Activated T-helper 2 cell treated with anti-CD3 and anti-CD28 coated beads, Interferon-gamma antibody, Interleukin-2, Interleukin-4, amounts not matched to agents 10 μg/mL and 5 μg/mL and 100 μg/mL, durations not matched to agents 14 hours and 24 hours and 36 hours (primary cell): ENCODE measurements around the gene TEC. TPM values are rescaled to one million over a fixed set of nuclear protein-coding genes. Genes with fewer than 3 reads are reported as not detected.
A peak's percentile ranks its signal among the peaks of the same experiment; 100 is the strongest.

ENCODE experiments used
- DNase-seq: peaks from one replicate; pipeline ENCODE4 v3.0.0; 2021; ENCODE audit warnings: low spot score
- H3K27ac Mint-ChIP-seq: one replicate; pipeline ENCODE4 v1.8.0; 2021; ENCODE audit warnings: mixed read lengths
- H3K27me3 Mint-ChIP-seq: one replicate; pipeline ENCODE4 v1.8.0; 2021; ENCODE audit warnings: low read depth, mixed read lengths
- H3K36me3 Mint-ChIP-seq: one replicate; pipeline ENCODE4 v1.8.0; 2021; ENCODE audit warnings: low read depth, mixed read lengths
- H3K4me1 Mint-ChIP-seq: one replicate; pipeline ENCODE4 v1.8.0; 2021; ENCODE audit warnings: low read depth, mixed read lengths
- H3K4me3 Mint-ChIP-seq: one replicate; pipeline ENCODE4 v1.8.0; 2021; ENCODE audit warnings: low read depth, mild to moderate bottlenecking, moderate library complexity, mixed read lengths
- H3K9me3 Mint-ChIP-seq: one replicate; pipeline ENCODE4 v1.8.0; 2021; ENCODE audit warnings: mixed read lengths
- intact Hi-C: fragments of 100-400 bp; cut with micrococcal nuclease; formaldehyde crosslinking; loops from one replicate; pipeline ENCODE4 v1.15.1; 2023
- total RNA-seq: library from RNA; stranded (reverse); gene quantifications from 2 replicates; pipeline ENCODE4 v1.2.3, GENCODE V29; 2022

TEC gene
- total RNA-seq, 1 donor from 2014 or later = 2.2 TPM

GRCh38 chr4:48156423-48156822, 113.2 kb downstream of the TEC start:
- intact Hi-C loops = no loop called here

GRCh38 chr4:48153791-48154550, 115.7 kb downstream of the TEC start:
- peaks cover 35% of the 10 kb centered on the region for H3K9me3 Mint-ChIP-seq
- no peak overlapping the region for H3K27ac Mint-ChIP-seq
- peaks cover 2% of the 10 kb centered on the region for H3K27me3 Mint-ChIP-seq
- H3K36me3 Mint-ChIP-seq = peaks cover 21% of the 10 kb centered on the region
- intact Hi-C loops = no loop called here
- H3K4me1 Mint-ChIP-seq = peaks cover 2% of the 10 kb centered on the region
- H3K4me3 Mint-ChIP-seq = no peak overlapping the region
- no peak for DNase-seq

More at GRCh38 chr4:48156423-48156822, 113.2 kb downstream of the TEC start:
- no peak for DNase-seq
- Mint-ChIP-seq H3K36me3 (peaks cover 23% of the 10 kb centered on the region), H3K4me1 (peaks cover 3% of the 10 kb centered on the region), H3K27ac (no peak overlapping the region), H3K27me3 (peaks cover 8% of the 10 kb centered on the region), H3K9me3 (peaks cover 37% of the 10 kb centered on the region), H3K4me3 (no peak overlapping the region)

- no peak overlapping the region for H3K4me3 Mint-ChIP-seq
- intact Hi-C loops = no loop called here
- peaks cover 17% of the 10 kb centered on the region for H3K36me3 Mint-ChIP-seq
- H3K9me3 Mint-ChIP-seq = peaks cover 28% of the 10 kb centered on the region
- no peak overlapping the region for H3K27ac Mint-ChIP-seq
- DNase-seq = no peak
- H3K27me3 Mint-ChIP-seq = no peaks in the 10 kb centered on the region
- peaks cover 2% of the 10 kb centered on the region for H3K4me1 Mint-ChIP-seq
These were observed 117.4 kb downstream of the TEC start for GRCh38 chr4:48152259-48152658.

- no peak overlapping the region for H3K27ac Mint-ChIP-seq
- no peak overlapping the region for H3K4me3 Mint-ChIP-seq
- H3K36me3 Mint-ChIP-seq = peaks cover 8% of the 10 kb centered on the region
- intact Hi-C loops = no loop called here
- peaks cover 2% of the 10 kb centered on the region for H3K27me3 Mint-ChIP-seq
- no peak for DNase-seq
- H3K9me3 Mint-ChIP-seq = peaks cover 10% of the 10 kb centered on the region
- H3K4me1 Mint-ChIP-seq = peaks cover 2% of the 10 kb centered on the region
These were observed 119.7 kb downstream of the TEC start for GRCh38 chr4:48149827-48150370.

GRCh38 chr4:48147621-48148020, 122.0 kb downstream of the TEC start:
- H3K4me1 Mint-ChIP-seq = peaks cover 2% of the 10 kb centered on the region
- no peak overlapping the region for H3K27ac Mint-ChIP-seq
- no peak overlapping the region for H3K4me3 Mint-ChIP-seq
- intact Hi-C loops = no loop called here
- H3K36me3 Mint-ChIP-seq = no peaks in the 10 kb centered on the region
- no peaks in the 10 kb centered on the region for H3K9me3 Mint-ChIP-seq
- no peak for DNase-seq
- peaks cover 2% of the 10 kb centered on the region for H3K27me3 Mint-ChIP-seq

GRCh38 chr4:48141048-48141447, 128.6 kb downstream of the TEC start:
- no peak for DNase-seq
- Mint-ChIP-seq H3K27ac (no peak overlapping the region), H3K36me3 (peaks cover 2% of the 10 kb centered on the region), H3K4me3 (no peak overlapping the region), H3K9me3 (no peaks in the 10 kb centered on the region), H3K27me3 (no peaks in the 10 kb centered on the region), H3K4me1 (peaks cover 40% of the 10 kb centered on the region)
- intact Hi-C loops = no loop called here

- H3K27ac Mint-ChIP-seq = no peak overlapping the region
These were observed 129.9 kb downstream of the TEC start for GRCh38 chr4:48139691-48140090.

GRCh38 chr4:48138936-48139335, 130.7 kb downstream of the TEC start:
- intact Hi-C loops = loop anchor here (1.0 to 2.0 kb wide), 4 partner anchors 11 to 106 kb away; no protein-coding TSS in a partner anchor
- H3K27me3 Mint-ChIP-seq = no peaks in the 10 kb centered on the region
- peak overlapping the region; percentile 83 for H3K27ac Mint-ChIP-seq
- H3K36me3 Mint-ChIP-seq = peaks cover 5% of the 10 kb centered on the region
- peak; percentile 24 for DNase-seq
- H3K4me3 Mint-ChIP-seq = peak overlapping the region; percentile 18
- H3K9me3 Mint-ChIP-seq = no peaks in the 10 kb centered on the region
- peaks cover 56% of the 10 kb centered on the region for H3K4me1 Mint-ChIP-seq

More at GRCh38 chr4:48139691-48140090, 129.9 kb downstream of the TEC start:
- H3K9me3 Mint-ChIP-seq = no peaks in the 10 kb centered on the region
- no peak for DNase-seq
- no peak overlapping the region for H3K4me3 Mint-ChIP-seq
- H3K36me3 Mint-ChIP-seq = peaks cover 5% of the 10 kb centered on the region
- intact Hi-C loops = loop anchor here (1.0 to 2.0 kb wide), 4 partner anchors 11 to 107 kb away; no protein-coding TSS in a partner anchor
- no peaks in the 10 kb centered on the region for H3K27me3 Mint-ChIP-seq
- peaks cover 49% of the 10 kb centered on the region for H3K4me1 Mint-ChIP-seq

GRCh38 chr4:48138511-48138910, 131.1 kb downstream of the TEC start:
- Mint-ChIP-seq H3K4me3 (peak overlapping the region; percentile 1), H3K36me3 (peaks cover 5% of the 10 kb centered on the region), H3K4me1 (peaks cover 60% of the 10 kb centered on the region), H3K9me3 (no peaks in the 10 kb centered on the region), H3K27ac (peak overlapping the region; percentile 83), H3K27me3 (no peaks in the 10 kb centered on the region)
- DNase-seq = no peak
- intact Hi-C loops = loop anchor here (2.0 kb wide), 3 partner anchors 30 to 106 kb away; no protein-coding TSS in a partner anchor

- Mint-ChIP-seq H3K27me3 (no peaks in the 10 kb centered on the region), H3K4me1 (peaks cover 63% of the 10 kb centered on the region), H3K4me3 (no peak overlapping the region), H3K36me3 (peaks cover 5% of the 10 kb centered on the region), H3K9me3 (no peaks in the 10 kb centered on the region), H3K27ac (peak overlapping the region; percentile 72)
- DNase-seq = no peak
- intact Hi-C loops = loop anchor here (2.0 kb wide), 3 partner anchors 31 to 105 kb away; no protein-coding TSS in a partner anchor
These were observed 131.8 kb downstream of the TEC start for GRCh38 chr4:48137846-48138245.

- Mint-ChIP-seq H3K4me1 (peaks cover 74% of the 10 kb centered on the region), H3K9me3 (no peaks in the 10 kb centered on the region), H3K4me3 (peak within 1 kb of the TSS; percentile 62), H3K27ac (peak within 1 kb of the TSS; percentile 62), H3K36me3 (peaks cover 15% of the 10 kb centered on the region), H3K27me3 (no peaks in the 10 kb centered on the region)
- no peak for DNase-seq
- intact Hi-C loops = no loop called here
These were observed 135.6 kb downstream of the TEC start, which contains the start of gene TXK for GRCh38 chr4:48134081-48134480. Gene TXK (minus strand): TSS chr4:48134250. CDS start chr4:48134170, 80 bp downstream.

GRCh38 chr4:48133669-48134068, 136.0 kb downstream of the TEC start:
- Mint-ChIP-seq H3K4me1 (peaks cover 74% of the 10 kb centered on the region), H3K4me3 (peak overlapping the region; percentile 62), H3K27me3 (no peaks in the 10 kb centered on the region), H3K27ac (peak overlapping the region; percentile 62), H3K36me3 (peaks cover 16% of the 10 kb centered on the region), H3K9me3 (no peaks in the 10 kb centered on the region)
- DNase-seq = no peak
- intact Hi-C loops = no loop called here

- intact Hi-C loops = no loop called here
- Mint-ChIP-seq H3K36me3 (peaks cover 13% of the 10 kb centered on the region), H3K9me3 (no peaks in the 10 kb centered on the region), H3K4me1 (peaks cover 75% of the 10 kb centered on the region), H3K27ac (no peak overlapping the region), H3K4me3 (peak overlapping the region; percentile 38), H3K27me3 (no peaks in the 10 kb centered on the region)
- DNase-seq = no peak
These were observed 137.9 kb downstream of the TEC start for GRCh38 chr4:48131736-48132135.
